GM19238 (cell line): ENCODE measurements around the gene SV2B.

Experiments
- DNase-seq: peaks from one replicate; pipeline ENCODE4 v3.0.0; 2011; ENCODE audit warnings: low spot score; ENCODE audit not compliant: insufficient read length

Gene SV2B

DNA sequence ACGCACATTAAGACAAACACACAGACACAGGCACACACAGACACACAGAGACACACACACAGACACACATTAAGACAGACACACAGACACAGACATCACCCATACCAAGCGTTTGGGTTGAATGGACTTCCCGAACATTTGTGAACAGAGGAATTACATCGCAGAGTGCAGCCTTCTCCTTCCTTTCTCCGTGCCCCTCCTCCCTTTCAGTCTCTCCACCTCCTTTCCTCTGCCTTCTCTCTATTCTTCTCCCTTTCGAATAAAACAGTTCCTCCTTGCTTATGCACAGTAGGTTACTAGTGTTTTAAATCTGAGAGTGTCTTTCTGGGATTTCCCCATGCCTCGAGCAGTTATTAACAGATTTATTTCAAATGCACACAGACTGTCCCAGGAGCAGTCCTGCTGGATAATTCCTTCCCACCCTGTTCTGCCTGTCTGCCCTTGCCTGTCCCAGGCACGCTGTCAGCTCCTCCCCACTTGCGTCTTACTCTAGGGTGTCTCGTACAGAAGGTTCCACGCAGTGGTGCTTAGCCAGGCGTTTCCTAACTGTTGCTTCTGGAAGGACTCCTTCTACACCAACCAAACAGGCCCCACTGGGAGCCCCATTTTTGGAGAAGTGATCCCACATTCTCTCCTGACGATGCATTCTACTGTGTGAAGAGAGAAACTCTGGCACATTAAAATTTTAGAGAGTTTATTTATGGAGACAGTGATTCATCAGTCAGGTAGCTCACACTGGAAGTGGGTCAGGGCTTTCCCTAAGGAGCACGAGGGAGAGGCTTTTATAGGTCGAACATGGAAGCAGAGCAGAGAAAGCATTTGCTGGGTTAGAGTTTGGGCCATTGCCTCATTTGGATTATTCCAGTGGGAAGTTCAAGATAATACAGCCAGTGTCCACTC is 163.8 kb downstream of the SV2B start:
- no peak for DNase-seq

DNA sequence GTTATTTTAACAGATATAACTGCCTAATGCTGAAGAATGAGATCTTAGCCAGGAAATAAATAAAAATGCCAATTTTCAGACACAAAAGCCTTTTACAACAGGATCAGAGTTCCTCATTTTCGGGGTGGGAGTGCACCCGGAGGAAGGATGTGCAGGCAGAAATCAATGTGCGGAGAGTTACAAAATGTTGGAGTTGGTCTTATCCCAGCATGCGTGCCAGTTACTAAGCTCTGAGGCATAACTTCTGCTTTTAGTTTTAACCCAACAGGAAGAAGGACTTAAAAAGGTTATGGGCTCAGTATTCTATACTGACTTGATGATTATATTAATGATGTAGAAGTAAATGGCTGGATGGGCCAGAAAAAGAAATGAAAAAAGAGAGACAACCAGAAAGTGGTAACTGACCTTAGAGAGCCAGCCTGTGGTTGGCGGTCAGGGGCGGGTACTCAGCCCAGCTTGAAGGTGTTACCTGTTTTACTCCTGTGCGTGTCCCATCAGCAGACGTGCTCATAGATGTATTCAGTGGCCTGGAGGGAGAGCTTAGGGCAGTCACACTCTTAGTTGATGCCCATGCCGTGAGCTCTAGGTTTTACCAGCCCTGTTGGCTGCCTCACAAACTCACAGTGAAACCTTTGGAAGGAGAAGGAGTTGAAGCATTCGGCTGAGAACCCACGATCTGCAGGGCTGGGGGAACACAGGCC is 164.7 kb downstream of the SV2B start:
- DNase-seq, result no peak

DNA sequence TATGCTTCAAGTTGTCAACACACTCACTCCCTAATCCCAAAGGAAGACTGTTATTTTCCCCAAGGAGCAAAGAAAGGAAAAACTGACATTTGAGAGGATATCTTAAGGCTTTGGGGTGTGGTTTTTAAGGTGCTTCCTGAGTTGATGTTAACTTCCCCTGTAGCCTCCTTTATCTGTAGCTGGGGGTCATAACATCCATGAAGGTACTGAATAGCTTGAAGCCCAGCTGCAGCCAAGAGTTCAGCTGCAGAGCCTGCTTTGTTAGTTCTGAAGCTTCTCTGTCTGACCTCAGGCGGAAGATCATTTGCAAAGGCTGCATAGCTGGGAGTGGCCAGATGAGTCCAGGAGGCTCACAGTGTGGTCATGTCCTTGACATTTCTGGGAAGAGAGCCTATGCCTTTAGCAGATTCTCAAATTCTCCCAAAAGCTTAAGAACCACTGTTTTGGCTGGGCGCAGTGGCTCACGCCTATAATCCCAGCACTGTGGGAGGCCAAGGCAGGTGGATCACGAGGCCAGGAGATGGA is 165.4 kb downstream of the SV2B start:
- DNase-seq, result no peak

DNA sequence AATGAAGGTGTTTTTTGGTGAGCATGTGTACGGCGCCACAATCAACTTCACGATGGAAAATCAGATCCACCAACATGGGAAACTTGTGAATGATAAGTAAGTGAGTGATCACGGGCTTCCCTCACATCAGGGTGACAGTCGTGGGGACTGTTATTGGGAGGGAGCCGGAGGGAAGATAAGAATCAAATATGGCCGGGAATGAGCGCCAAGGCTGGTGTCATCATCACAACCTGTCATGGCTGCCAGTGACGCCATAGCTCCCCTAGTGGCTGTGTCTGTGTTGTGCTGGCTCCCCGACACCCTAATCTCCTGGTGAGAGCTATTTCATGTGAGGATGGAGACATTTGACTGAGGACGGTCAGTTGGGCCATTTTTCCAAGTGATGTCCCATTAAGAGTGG is 168.5 kb downstream of the SV2B start:
- DNase-seq, result no peak

DNA sequence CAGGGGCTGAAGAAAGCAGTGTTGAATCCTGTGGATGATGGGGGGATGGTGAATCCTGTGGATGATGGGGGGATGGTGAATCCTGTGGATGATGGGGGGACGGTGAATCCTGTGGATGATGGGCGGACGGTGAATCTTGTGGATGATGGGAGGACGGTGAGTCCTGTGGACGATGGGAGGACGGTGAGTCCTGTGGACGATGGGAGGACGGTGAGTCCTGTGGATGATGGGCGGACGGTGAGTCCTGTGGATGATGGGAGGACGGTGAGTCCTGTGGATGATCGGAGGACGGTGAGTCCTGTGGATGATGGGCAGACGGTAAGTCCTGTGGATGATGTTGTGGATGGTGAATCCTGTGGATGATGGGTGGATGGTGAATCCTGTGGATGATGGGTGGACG is 170.7 kb downstream of the SV2B start:
- DNase-seq, result no peak

DNA sequence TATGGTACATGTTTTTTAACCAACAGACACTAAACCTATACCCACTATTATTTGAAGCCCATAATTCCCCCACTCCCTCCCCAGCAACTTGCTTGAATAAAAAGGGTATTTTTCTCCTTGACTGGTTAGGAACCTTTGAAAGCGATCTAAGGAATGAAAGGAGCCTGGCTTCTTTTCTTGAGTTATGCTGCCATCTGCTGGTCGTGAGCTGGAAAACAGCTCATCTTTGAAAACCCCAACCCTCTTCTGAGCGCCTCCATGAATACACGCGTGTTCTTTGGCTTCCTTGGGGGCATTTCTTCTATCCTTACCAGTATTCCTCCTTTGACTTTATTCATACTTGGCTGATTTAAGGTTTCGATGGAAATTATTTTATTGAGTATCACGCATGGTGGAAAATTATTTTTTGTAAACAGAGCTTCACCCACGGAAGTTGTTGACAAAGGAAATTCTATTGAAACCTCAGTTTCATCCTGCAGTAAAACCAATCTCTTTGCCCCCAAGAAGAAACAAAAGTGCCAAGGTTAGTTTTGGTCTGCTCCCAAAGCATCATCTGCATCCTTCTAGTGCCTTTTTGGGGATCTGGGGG is 171.6 kb downstream of the SV2B start:
- DNase-seq, result peak; percentile 24

DNA sequence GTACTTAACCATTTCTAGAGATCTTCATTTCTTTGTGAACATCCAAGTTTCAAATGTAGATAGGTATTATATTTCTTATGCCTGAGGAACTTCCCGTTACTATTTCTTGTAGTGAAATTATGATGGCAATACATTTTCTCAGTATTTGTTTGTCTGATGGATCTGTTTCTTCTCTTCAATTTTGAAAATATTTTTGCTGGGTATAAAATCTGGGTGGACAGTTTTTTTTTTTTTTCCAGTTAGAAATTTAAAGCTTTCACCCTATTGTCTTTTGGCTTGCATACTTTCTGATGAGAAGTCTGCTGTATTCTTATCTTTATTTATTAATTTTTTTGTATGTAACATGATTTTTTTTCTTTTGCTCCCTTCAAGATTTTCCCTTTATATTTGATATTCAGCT is 175.8 kb downstream of the SV2B start:
- DNase-seq, result no peak

DNA sequence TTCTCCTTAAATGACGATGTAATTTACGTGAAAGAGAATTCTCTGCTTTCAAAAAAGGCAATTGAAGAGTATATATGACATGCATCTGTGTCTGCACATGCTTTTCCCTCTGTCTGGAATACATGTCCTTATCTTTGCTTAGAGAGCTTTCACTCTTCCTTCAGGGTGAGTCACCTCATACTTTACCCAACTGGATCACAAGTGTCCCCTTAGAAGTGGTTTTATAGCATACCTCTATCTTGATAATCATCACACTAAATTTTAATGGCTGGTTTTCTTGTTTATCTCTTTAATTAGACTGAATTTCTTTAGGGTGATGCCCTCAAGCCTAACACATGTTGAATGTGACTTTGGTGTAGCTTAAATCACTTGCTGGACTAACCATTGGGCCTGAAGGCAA is 178.9 kb downstream of the SV2B start:
- no peak for DNase-seq

DNA sequence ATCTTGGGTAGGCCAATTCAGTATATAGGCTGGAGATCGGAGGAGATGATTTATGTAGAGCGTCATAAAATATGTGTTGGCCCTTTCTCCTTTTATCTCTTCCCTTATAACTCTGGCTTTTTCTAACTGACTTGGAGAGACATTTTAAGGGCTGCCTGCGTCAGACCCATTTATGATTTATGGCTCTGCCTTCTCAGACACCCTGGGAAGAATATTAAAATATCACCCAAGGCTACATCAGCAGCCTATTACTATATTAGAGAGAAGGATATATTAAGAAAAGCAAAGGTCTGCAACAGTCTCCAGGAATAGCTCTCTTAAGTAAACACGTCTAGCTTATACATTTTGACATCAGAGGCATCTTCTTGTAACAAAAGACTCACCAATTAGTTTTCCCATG is 179.4 kb downstream of the SV2B start:
- DNase-seq, result no peak

DNA sequence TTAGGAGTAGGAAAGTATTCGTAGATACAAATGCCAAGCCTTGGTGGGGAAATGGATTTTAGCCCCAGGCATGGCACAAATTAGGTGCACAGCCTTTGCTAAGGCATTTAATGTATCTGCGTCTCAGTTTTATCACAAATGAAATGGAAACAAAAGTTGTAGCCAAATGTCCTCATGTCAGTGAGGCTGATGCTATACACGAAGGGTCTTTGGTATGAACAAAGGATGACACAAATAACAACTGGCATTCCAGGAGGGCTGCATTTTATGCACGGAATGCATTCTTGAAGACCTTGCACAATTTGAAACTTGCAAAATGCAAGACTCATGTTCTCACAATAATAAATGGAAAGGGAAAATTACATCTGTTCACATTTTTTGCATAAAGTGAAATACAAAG is 181.9 kb downstream of the SV2B start:
- no peak for DNase-seq

DNA sequence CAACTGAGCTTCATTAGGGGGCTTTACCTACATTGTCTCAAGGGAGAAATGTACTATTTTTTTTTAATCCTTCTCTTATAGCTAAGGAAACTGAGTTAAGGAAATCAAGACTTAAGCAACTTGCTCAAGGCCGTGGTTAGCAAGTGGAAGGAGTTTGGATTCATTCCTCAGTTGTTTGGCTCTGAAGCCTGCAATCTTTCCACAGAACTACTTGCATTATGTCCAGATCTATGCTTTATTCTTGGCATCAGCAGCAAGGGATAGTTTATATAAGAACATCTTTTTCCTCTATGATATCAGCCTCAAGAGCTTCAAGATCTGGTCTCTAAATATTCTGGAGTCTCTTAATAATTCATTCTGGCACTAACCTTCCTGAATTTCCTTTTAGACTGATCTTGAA is 182.4 kb downstream of the SV2B start:
- DNase-seq, result no peak

DNA sequence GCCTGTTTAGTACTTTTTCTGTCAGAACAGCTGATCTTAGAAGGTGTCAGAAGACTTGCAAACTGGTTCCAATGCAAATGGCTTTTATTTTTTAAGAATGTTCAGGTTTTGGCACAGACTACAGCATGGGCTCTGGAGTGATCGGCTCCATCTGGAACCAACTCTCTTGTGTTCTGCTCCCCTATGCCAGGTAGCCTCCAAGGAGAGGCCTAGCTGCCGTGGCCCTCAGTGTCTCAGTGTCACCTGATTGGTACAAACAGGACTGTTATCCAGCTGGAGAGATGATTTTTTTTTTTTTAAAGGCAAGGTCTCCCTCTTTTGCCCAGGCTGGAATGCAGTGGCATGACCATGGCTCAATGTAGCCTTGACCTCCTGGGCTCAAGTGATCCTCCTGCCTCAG is 183.1 kb downstream of the SV2B start:
- no peak for DNase-seq

DNA sequence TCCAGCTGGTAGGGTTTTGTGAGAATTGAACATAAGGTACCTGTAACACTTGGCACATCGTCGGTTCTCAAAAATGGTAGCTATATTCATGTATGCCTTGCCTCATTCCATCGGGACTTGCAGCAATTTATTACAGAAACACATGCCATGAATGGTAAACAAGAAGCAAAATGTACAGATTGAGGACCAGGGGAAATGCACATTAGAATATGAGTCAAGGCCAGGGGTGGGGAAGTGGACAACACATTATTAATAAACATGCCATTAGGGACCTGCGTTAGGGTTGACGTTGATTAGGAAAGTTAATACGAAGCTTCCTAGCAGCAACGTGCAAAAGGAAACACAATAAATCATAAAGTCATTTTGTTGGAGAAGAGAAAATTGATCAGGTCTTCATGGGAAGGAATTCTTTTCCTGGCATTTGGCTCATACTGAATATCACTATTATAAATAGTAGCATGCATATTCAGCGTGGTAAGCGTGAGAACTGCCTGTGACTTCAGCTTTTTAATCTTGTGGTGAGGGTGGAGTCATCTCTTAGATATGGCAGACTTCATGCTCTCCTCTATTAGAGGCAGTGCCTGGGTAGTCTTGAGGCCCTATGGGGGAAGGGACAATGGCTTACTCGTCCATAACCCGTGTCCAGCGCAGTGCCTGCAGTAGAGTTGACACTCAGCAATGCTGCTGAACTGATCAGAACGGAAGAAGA is 184.9 kb downstream of the SV2B start:
- no peak for DNase-seq

DNA sequence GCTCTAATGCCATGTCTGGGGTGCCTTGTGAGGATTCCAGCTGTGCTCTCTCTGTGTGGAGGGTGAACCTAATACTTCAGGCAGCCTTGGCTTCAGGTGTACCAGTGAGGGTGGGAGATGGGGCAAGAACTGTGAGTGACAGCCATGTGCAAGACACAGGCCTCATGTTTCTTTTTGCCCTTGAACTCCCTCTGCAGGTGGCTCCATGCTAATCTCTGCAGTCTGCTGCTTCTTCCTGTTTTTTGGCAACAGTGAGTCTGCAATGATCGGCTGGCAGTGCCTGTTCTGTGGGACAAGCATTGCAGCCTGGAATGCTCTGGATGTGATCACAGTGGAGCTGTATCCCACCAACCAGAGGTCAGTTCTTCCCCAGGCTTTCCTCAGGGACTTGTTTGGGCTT is 189.3 kb downstream of the SV2B start:
- no peak for DNase-seq

DNA sequence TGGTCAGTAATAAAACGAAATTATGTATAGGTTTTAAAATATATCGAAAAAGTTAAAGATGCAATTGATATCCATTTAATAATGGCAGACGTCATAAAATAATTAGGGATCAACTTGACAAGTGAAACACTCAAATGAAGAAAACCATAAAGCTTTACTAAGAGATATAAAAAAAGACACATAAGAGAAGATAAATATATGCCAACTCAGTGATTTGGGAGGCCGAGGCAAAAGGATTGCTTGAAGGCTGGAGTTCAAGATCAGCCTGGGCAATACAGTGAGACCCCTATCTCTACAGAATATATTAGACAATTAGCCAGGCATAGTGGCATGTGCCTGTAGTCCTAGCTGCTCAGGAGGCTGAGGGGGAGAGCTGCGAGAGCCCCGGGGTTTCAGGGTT is 190.5 kb downstream of the SV2B start:
- DNase-seq, result no peak

DNA sequence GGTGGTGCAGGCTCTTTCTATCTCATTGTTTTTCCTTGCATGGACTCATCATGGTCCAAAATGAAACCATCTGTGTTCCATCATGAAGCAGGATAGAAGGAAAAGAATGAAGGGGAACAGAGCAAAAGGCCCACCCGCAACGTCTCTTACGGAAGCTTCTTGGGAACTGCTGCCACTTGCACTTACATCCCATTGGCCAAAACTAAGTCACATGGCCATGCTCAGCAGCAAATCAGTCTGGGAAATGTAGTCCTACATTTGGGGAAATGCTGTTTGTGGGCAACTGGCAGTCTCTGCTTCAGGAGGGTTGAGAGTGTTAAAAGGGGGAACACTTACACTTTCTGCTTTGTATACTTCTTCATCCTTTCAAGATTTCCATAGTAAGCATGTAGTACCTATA is 191.6 kb downstream of the SV2B start:
- DNase-seq, result no peak

DNA sequence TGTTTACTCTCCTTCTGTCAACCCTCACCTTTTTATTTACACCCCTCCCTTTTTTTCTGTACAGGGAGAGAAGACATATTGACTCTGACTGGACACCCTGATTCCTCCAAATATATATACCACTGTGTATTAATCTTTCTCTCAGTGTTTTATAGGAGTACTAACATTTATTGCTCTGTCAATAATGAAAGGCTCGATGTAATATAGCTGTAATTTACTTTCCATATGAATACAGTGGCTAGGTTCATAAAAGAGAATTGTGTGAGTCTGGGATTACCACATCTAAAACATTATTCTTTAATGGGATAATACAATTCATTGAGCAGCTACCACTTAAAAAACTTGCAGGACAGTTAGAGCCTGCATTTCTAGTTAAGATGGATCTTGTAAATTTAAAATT is 194.3 kb downstream of the SV2B start:
- no peak for DNase-seq

DNA sequence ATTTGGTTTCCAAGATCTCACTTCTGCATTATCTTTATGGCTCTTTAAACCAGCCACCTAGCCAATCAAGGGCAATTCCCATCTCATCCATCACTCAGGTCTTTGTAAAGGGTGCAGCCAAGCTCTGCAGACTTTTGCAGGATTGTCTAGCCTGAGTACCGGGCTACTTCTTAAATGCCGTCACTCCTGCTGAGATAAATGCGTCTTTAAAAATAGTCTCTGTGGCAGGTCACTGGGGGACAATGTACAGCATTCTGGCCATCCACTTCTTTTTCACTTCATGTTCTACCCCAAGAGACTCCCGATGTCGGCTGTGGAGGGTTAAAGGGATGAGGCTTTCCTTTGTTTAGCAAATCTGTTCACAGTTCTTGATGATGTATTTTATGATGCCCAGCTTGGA is 194.7 kb downstream of the SV2B start:
- DNase-seq, result no peak

DNA sequence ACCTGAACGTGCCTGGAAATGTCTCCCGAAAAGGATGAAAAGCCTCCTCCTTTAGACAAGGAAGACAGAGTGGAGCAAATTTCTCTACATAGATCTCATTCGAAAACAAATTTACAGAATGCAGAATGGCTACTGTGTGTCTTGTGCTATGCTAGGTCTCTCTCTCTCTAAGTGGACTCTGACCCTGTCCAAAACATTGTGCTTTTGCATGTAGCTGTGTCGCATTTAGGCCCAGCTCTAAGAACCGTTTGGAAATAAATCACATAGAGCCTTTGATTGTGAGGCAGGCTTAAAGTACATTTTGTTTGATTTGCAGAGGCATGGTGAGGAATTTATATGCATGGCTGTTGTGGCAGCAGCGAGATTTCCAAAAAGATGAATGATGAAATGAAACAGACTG is 198.0 kb downstream of the SV2B start:
- DNase-seq, result no peak

DNA sequence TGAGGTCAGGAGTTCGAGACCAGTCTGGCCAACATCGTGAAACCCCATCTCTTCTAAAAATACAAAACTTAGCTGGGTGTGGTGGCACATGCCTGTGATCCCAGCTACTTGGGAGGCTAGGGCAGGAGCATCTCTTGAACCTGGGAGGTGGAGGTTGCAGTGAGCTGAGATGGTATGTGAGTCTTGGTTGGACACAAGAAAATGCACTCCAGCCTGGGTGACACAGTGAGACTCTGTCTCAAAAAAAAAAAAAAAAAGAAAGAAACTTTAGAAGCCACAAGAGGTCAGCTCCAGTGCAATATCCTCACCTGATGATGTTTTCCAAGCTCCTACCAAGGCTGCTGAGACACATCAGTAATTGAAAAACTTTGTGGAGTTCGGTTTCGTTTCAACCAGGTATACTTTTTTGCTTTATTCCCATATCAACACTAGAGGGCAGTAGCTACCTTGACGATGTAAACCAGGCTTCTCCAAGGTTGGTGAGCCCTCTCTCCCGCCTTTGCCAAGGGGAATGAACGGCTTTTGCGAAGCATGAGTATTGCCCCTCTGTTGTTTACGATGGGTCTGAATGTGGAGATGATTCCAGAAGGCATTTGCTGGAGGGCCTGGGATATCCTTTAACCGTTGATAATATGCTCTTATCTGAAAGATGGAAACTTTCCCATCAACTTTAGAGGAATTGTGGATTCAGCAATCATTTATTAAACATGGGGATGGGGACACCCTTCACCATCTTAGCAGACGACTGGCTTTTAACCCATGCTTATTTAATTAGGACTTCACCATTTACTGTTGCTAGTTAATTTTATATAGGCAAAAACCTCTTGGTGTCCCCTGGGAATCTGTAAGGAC is 202.8 kb downstream of the SV2B start:
- DNase-seq, result peak; percentile 31

DNA sequence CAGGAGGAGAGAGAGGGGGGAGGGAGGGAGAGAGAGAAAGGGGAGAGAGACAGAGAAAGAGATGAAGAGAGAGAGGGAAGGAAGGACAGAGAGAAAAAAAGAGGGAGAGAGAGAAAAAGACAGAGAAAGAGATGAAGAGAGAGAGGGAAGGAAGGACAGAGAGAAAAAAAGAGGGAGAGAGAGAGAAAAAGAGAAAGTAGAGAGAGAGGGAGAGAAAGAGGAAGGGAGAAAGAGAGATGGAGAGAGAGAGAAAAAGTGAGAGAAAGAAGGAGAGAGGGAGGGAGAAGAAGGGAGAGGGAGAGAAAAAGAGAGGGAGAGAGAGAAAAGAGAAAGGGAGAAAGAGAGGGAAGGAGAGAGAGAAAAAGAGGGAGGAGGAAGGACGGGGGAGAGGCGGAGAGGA is 204.2 kb downstream of the SV2B start:
- no peak for DNase-seq
